HL-60/S4 (cell line): ENCODE results near the gene RSKR.
"Not testable (repeated sequence)": the region's sequence is repeated elsewhere in the genome, so short reads cannot be mapped to it uniquely, and the experiment has no call there.

ENCODE experiments used
- in situ Hi-C: fragments of 300-500 bp; cut with MboI; formaldehyde crosslinking; loops from 2 replicates; pipeline ENCODE4 v1.14.3; 2022; ENCODE audit warnings: low sequenced_read_pairs

Gene RSKR

GRCh38 chr17:28623696-28624095 lies 9.7 kb upstream of the RSKR start:
- in situ Hi-C loops: no loop called here

GRCh38 chr17:28622186-28622585 lies 8.2 kb upstream of the RSKR start:
- in situ Hi-C loops: no loop called here

GRCh38 chr17:28620010-28620409 lies 6.0 kb upstream of the RSKR start:
- in situ Hi-C loops: no loop called here

GRCh38 chr17:28618464-28618863 lies 4.5 kb upstream of the RSKR start:
- in situ Hi-C loops: no loop called here

- in situ Hi-C loops: no loop called here
Observed at GRCh38 chr17:28616281-28616680, 2.3 kb upstream of the RSKR start.

- in situ Hi-C loops: no loop called here
Observed at GRCh38 chr17:28615260-28615940, 1.4 kb upstream of the RSKR start.

GRCh38 chr17:28612936-28613872 lies 781 bp downstream of the RSKR start:
- in situ Hi-C loops: no loop called here

- in situ Hi-C loops: no loop called here
Observed at GRCh38 chr17:28612531-28612930, 1.5 kb downstream of the RSKR start.

- in situ Hi-C loops: no loop called here
Observed at GRCh38 chr17:28610376-28610775, 3.6 kb downstream of the RSKR start.

- in situ Hi-C loops: not testable (repeated sequence)
Observed at GRCh38 chr17:28604031-28604430, 10.0 kb downstream of the RSKR start.

- in situ Hi-C loops: no loop called here
Observed at GRCh38 chr17:28599311-28600184, 14.4 kb downstream of the RSKR start.

GRCh38 chr17:28598799-28599310 lies 15.1 kb downstream of the RSKR start, which contains the start of gene SPAG5:
Gene SPAG5, minus strand, starts transcription at chr17:28599025. Its CDS starts 79 bp downstream, at chr17:28598946.
- in situ Hi-C loops: no loop called here

GRCh38 chr17:28598389-28598788 lies 15.6 kb downstream of the RSKR start:
- in situ Hi-C loops: no loop called here

GRCh38 chr17:28597606-28598383 lies 16.2 kb downstream of the RSKR start:
- in situ Hi-C loops: no loop called here

- in situ Hi-C loops: no loop called here
Observed at GRCh38 chr17:28592260-28592659, 21.7 kb downstream of the RSKR start.

GRCh38 chr17:28585851-28586250 lies 28.1 kb downstream of the RSKR start:
- in situ Hi-C loops: no loop called here

GRCh38 chr17:28584434-28584833 lies 29.6 kb downstream of the RSKR start:
- in situ Hi-C loops: no loop called here

GRCh38 chr17:28582513-28582912 lies 31.5 kb downstream of the RSKR start:
- in situ Hi-C loops: no loop called here

GRCh38 chr17:28580959-28581358 lies 33.0 kb downstream of the RSKR start:
- in situ Hi-C loops: no loop called here

GRCh38 chr17:28579526-28579925 lies 34.5 kb downstream of the RSKR start:
- in situ Hi-C loops: no loop called here
